Measurements from ENCODE around the gene KCMF1.

KCMF1 gene

DNA sequence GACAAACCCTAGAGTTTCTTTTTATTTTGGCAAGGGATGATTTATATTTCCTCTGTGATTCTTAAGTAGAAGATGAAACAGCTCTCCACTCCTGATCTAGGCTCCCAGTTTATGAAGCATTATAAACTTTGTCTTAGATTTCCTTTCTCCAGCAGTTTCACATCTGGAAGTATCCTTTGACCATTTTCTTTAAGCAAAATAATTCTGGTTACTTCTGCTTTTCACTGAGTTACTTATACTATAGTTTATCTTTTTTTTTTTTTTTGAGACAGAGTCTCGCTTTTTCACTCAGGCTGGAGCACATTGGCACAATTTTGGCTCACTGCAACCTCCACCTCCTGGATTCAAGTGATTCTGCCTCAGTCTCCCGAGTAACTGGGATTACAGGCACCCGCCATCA lies 45.5 kb downstream of the KCMF1 start:
- H3K36me3 ChIP-seq (ENCODE audit: control insufficient read depth in 1 of 2, insufficient read depth in 2 of 2, low read depth in 1 of 2, low read length in 2 of 2) = peaks cover 0 to 3% of the 10 kb centered on the region in 2 experiments
- H3K27me3 ChIP-seq (ENCODE audit: control insufficient read depth in 1 of 2, insufficient read depth in 1 of 2, low read length in 2 of 2) = no peaks in the 10 kb centered on the region
- H3K79me1 ChIP-seq (replicated peaks; ENCODE audit: low read length, poor library complexity, severe bottlenecking) = no peaks in the 10 kb centered on the region
- H3K18ac ChIP-seq (ENCODE audit: low read depth in 1 of 2, low read length in 2 of 2) = no peak overlapping the region
- H3K9me3 ChIP-seq (ENCODE audit: control insufficient read depth, low read length) = no peaks in the 10 kb centered on the region
- no peak overlapping the region for H3K4me2 ChIP-seq (ENCODE audit: low read length, poor library complexity, severe bottlenecking)
- no peak overlapping the region for H2AFZ ChIP-seq (ENCODE audit: low read depth, low read length)
- H3K23ac ChIP-seq (ENCODE audit: low read length in 2 of 2) = no peak overlapping the region
- no peak overlapping the region for H2BK12ac ChIP-seq (ENCODE audit: low read length in 2 of 2)
- no peak overlapping the region for H3K14ac ChIP-seq (ENCODE audit: low read length in 2 of 2)
- 99% methylated on average over 3 of the region's 3 CpGs for WGBS
- H3K27ac ChIP-seq (ENCODE audit: low read length, poor library complexity, severe bottlenecking) = no peak overlapping the region
- H4K8ac ChIP-seq (ENCODE audit: low read length) = no peak overlapping the region
- no peak overlapping the region for H3K4me3 ChIP-seq (ENCODE audit: insufficient read depth in 1 of 2, low read depth in 1 of 2, low read length in 2 of 2)
- no peak overlapping the region for H3K4ac ChIP-seq (ENCODE audit: low read depth in 1 of 2, low read length in 2 of 2)
- H2BK5ac ChIP-seq (ENCODE audit: low read depth, low read length, poor library complexity, severe bottlenecking) = no peak overlapping the region
- no peak overlapping the region for H2BK120ac ChIP-seq (ENCODE audit: low read depth, low read length)
- H4K91ac ChIP-seq (ENCODE audit: low read length) = no peak overlapping the region
- H3K9ac ChIP-seq (ENCODE audit: low read length) = peak overlapping the region; percentile 71
- no peak overlapping the region for H2BK15ac ChIP-seq (ENCODE audit: low read depth, poor library complexity, severe bottlenecking)
- no peak overlapping the region for H2AK5ac ChIP-seq (ENCODE audit: low read length, severe bottlenecking)
- peaks cover 6% of the 10 kb centered on the region for H3K4me1 ChIP-seq (ENCODE audit: control insufficient read depth, insufficient read depth, low read depth, low read length)
- peak; percentile 45 for DNase-seq

DNA sequence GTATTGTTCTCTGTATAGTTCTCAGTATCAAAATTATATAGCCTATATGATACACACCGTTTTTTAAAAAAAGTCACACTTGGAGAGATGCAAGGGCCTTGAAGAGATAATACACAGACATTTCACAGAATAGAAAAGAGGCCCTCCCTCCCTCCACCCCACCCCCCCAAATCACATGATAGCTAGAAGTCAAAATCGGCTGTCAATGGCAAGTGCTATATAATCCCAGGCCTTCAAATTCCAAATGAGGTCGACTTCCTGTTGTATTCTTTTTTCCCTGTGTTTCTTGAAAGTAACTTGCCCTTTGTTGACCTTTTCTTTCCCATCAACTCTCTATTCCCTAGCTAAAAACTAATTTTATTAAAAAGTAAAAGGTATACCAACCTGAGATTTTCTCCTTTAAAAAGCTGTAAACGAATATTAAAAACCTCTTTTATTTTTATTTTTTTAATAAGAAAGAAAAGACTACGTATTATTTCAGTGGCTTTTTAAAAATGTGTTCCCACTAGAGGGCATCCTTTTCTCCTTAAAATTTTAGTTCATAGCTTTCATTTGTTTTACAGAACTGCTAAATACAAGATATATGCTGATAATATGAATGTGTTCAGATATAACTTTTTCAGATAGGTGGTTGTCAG lies 46.6 kb downstream of the KCMF1 start:
- H2BK120ac ChIP-seq (ENCODE audit: low read depth, low read length) = no peak overlapping the region
- H2AK5ac ChIP-seq (ENCODE audit: low read length, severe bottlenecking) = no peak overlapping the region
- H2BK15ac ChIP-seq (ENCODE audit: low read depth, poor library complexity, severe bottlenecking) = no peak overlapping the region
- no peaks in the 10 kb centered on the region for H3K27me3 ChIP-seq (ENCODE audit: control insufficient read depth in 1 of 2, insufficient read depth in 1 of 2, low read length in 2 of 2)
- no peak overlapping the region for H3K14ac ChIP-seq (ENCODE audit: low read length in 2 of 2)
- no peaks in the 10 kb centered on the region for H3K9me3 ChIP-seq (ENCODE audit: control insufficient read depth, low read length)
- H3K79me1 ChIP-seq (replicated peaks; ENCODE audit: low read length, poor library complexity, severe bottlenecking) = no peaks in the 10 kb centered on the region
- no peak overlapping the region for H4K91ac ChIP-seq (ENCODE audit: low read length)
- H3K9ac ChIP-seq (ENCODE audit: low read length) = peak overlapping the region; percentile 62
- H3K4me1 ChIP-seq (ENCODE audit: control insufficient read depth, insufficient read depth, low read depth, low read length) = peaks cover 6% of the 10 kb centered on the region
- H2BK5ac ChIP-seq (ENCODE audit: low read depth, low read length, poor library complexity, severe bottlenecking) = no peak overlapping the region
- no peak overlapping the region for H2BK12ac ChIP-seq (ENCODE audit: low read length in 2 of 2)
- no peak overlapping the region for H4K8ac ChIP-seq (ENCODE audit: low read length)
- no peak overlapping the region for H3K18ac ChIP-seq (ENCODE audit: low read depth in 1 of 2, low read length in 2 of 2)
- peak; percentile 47 for DNase-seq
- WGBS = 32% methylated on average over 3 of the region's 5 CpGs
- no peak overlapping the region for H3K4me2 ChIP-seq (ENCODE audit: low read length, poor library complexity, severe bottlenecking)
- H3K36me3 ChIP-seq (ENCODE audit: control insufficient read depth in 1 of 2, insufficient read depth in 2 of 2, low read depth in 1 of 2, low read length in 2 of 2) = peaks cover 4 to 5% of the 10 kb centered on the region in 2 experiments
- no peak overlapping the region for H3K4ac ChIP-seq (ENCODE audit: low read depth in 1 of 2, low read length in 2 of 2)
- no peak overlapping the region for H2AFZ ChIP-seq (ENCODE audit: low read depth, low read length)
- no peak overlapping the region for H3K4me3 ChIP-seq (ENCODE audit: insufficient read depth in 1 of 2, low read depth in 1 of 2, low read length in 2 of 2)
- H3K27ac ChIP-seq (ENCODE audit: low read length, poor library complexity, severe bottlenecking) = no peak overlapping the region
- no peak overlapping the region for H3K23ac ChIP-seq (ENCODE audit: low read length in 2 of 2)

DNA sequence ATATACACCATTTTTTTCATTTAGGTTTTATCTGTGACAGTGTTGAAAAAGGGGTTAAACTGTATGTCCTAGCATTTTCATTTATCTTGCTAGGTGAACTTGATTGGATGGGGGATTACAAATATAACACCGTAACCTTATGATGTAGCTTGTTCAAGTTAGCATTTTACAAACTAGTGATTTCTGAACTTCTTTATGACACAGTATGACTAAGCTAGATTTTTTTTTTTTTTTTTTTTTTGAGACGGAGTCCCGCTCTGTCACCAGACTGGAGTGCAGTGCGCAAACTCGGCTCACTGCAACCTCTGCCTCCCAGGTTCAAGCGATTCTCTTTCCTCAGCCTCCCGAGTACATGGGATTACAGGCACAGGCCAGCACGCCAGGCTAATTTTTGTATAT lies 47.1 kb downstream of the KCMF1 start:
- no peak overlapping the region for H2BK15ac ChIP-seq (ENCODE audit: low read depth, poor library complexity, severe bottlenecking)
- H3K27me3 ChIP-seq (ENCODE audit: control insufficient read depth in 1 of 2, insufficient read depth in 1 of 2, low read length in 2 of 2) = no peaks in the 10 kb centered on the region
- peak overlapping the region; percentile 21 for H3K9ac ChIP-seq (ENCODE audit: low read length)
- H2AK5ac ChIP-seq (ENCODE audit: low read length, severe bottlenecking) = no peak overlapping the region
- H4K8ac ChIP-seq (ENCODE audit: low read length) = no peak overlapping the region
- H3K4me2 ChIP-seq (ENCODE audit: low read length, poor library complexity, severe bottlenecking) = no peak overlapping the region
- H3K23ac ChIP-seq (ENCODE audit: low read length in 2 of 2) = no peak overlapping the region
- H2AFZ ChIP-seq (ENCODE audit: low read depth, low read length) = no peak overlapping the region
- H2BK12ac ChIP-seq (ENCODE audit: low read length in 2 of 2) = no peak overlapping the region
- no peaks in the 10 kb centered on the region for H3K9me3 ChIP-seq (ENCODE audit: control insufficient read depth, low read length)
- no peak overlapping the region for H3K4me3 ChIP-seq (ENCODE audit: insufficient read depth in 1 of 2, low read depth in 1 of 2, low read length in 2 of 2)
- no peak overlapping the region for H4K91ac ChIP-seq (ENCODE audit: low read length)
- WGBS = 85% methylated on average over 8 of the region's 8 CpGs
- DNase-seq = peak; percentile 41
- H3K4me1 ChIP-seq (ENCODE audit: control insufficient read depth, insufficient read depth, low read depth, low read length) = peaks cover 6% of the 10 kb centered on the region
- H3K18ac ChIP-seq (ENCODE audit: low read depth in 1 of 2, low read length in 2 of 2) = no peak overlapping the region
- no peak overlapping the region for H3K27ac ChIP-seq (ENCODE audit: low read length, poor library complexity, severe bottlenecking)
- no peak overlapping the region for H2BK120ac ChIP-seq (ENCODE audit: low read depth, low read length)
- no peak overlapping the region for H2BK5ac ChIP-seq (ENCODE audit: low read depth, low read length, poor library complexity, severe bottlenecking)
- H3K14ac ChIP-seq (ENCODE audit: low read length in 2 of 2) = no peak overlapping the region
- H3K36me3 ChIP-seq (ENCODE audit: control insufficient read depth in 1 of 2, insufficient read depth in 2 of 2, low read depth in 1 of 2, low read length in 2 of 2) = peaks cover 4 to 5% of the 10 kb centered on the region in 2 experiments
- no peak overlapping the region for H3K4ac ChIP-seq (ENCODE audit: low read depth in 1 of 2, low read length in 2 of 2)
- H3K79me1 ChIP-seq (replicated peaks; ENCODE audit: low read length, poor library complexity, severe bottlenecking) = no peaks in the 10 kb centered on the region

DNA sequence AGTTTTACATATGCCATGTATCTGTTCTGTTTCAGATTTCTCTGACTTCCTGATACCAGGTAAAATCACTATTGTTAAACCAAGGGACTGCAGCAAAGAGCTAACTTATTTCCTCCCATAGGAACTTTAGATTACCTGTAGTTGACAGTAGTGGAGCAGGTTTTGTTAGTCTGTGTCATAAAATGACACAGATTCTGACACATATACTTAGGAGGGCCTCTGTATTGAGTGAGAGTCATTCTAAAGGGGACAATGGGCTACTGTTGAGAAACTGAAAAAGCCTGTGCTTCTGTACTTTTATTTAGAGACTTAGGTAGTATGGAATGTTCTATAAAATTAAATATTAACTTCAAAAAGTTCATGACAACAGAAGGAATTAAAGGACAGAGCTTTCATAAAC lies 48.2 kb downstream of the KCMF1 start:
- DNase-seq = no peak
- Histone ChIP-seq H4K8ac (ENCODE audit: low read length) (no peak overlapping the region), H3K9me3 (ENCODE audit: control insufficient read depth, low read length) (no peaks in the 10 kb centered on the region), H3K18ac (ENCODE audit: low read depth in 1 of 2, low read length in 2 of 2) (no peak overlapping the region), H3K4me1 (ENCODE audit: control insufficient read depth, insufficient read depth, low read depth, low read length) (peaks cover 6% of the 10 kb centered on the region), H3K23ac (ENCODE audit: low read length in 2 of 2) (no peak overlapping the region), H3K36me3 (ENCODE audit: control insufficient read depth in 1 of 2, insufficient read depth in 2 of 2, low read depth in 1 of 2, low read length in 2 of 2) (peaks cover 4 to 5% of the 10 kb centered on the region in 2 experiments), H3K79me1 (replicated peaks; ENCODE audit: low read length, poor library complexity, severe bottlenecking) (no peaks in the 10 kb centered on the region), H2BK120ac (ENCODE audit: low read depth, low read length) (no peak overlapping the region), H2BK12ac (ENCODE audit: low read length in 2 of 2) (no peak overlapping the region), H3K4ac (ENCODE audit: low read depth in 1 of 2, low read length in 2 of 2) (no peak overlapping the region), H2AK5ac (ENCODE audit: low read length, severe bottlenecking) (no peak overlapping the region), H3K4me2 (ENCODE audit: low read length, poor library complexity, severe bottlenecking) (no peak overlapping the region), H3K4me3 (ENCODE audit: insufficient read depth in 1 of 2, low read depth in 1 of 2, low read length in 2 of 2) (no peak overlapping the region), H2BK15ac (ENCODE audit: low read depth, poor library complexity, severe bottlenecking) (no peak overlapping the region), H3K9ac (ENCODE audit: low read length) (no peak overlapping the region), H2AFZ (ENCODE audit: low read depth, low read length) (no peak overlapping the region), H4K91ac (ENCODE audit: low read length) (no peak overlapping the region), H3K14ac (ENCODE audit: low read length in 2 of 2) (no peak overlapping the region), H3K27me3 (ENCODE audit: control insufficient read depth in 1 of 2, insufficient read depth in 1 of 2, low read length in 2 of 2) (no peaks in the 10 kb centered on the region), H3K27ac (ENCODE audit: low read length, poor library complexity, severe bottlenecking) (peak overlapping the region; percentile 60), H2BK5ac (ENCODE audit: low read depth, low read length, poor library complexity, severe bottlenecking) (no peak overlapping the region)

Data from mesenchymal stem cell (in vitro differentiated cells and primary cell).